CD4-positive, CD25-positive, alpha-beta regulatory T cell (primary cell): ENCODE results near the gene B4GALNT4. TPM values are rescaled to one million over a fixed set of nuclear protein-coding genes. Genes with fewer than 3 reads are reported as not detected.
"Not testable (repeated sequence)": the region's sequence is repeated elsewhere in the genome, so short reads cannot be mapped to it uniquely, and the experiment has no call there.

Experiments used
- ATAC-seq, 2 donors: fragments of 150-1000 bp; cut with Tn5 transposase; one replicate each; pipeline ENCODE4 v1.10.0; 2021; ENCODE audit warnings: low read depth in 2 of 2, moderate number of reproducible peaks in 2 of 2, moderate library complexity in 1 of 2
- DNase-seq, 3 donors: peaks; one replicate each; pipeline versions ENCODE4 v3.0.0 to v3.0.0-alpha.2; 2012 to 2022; ENCODE audit warnings: mixed read lengths in 1 of 3
- H3K27ac ChIP-seq: one replicate; pipeline ENCODE4 v1.7.0; 2013; ENCODE audit warnings: mild to moderate bottlenecking, low read length; ENCODE audit not compliant: insufficient read depth, poor library complexity, severe bottlenecking
- H3K27me3 ChIP-seq: one replicate; pipeline ENCODE4 v1.7.0; 2013; ENCODE audit warnings: low read length; ENCODE audit not compliant: control insufficient read depth, insufficient read depth
- H3K36me3 ChIP-seq: one replicate; pipeline ENCODE4 v1.7.0; 2013; ENCODE audit warnings: mild to moderate bottlenecking, low read length, moderate library complexity; ENCODE audit not compliant: control insufficient read depth, insufficient read depth
- H3K4me1 ChIP-seq: 2 replicates; pipeline ENCODE4 v1.7.0; 2013; ENCODE audit warnings: mild to moderate bottlenecking, low read length; ENCODE audit not compliant: insufficient read depth, control insufficient read depth, poor library complexity, severe bottlenecking
- H3K4me3 ChIP-seq: one replicate; pipeline ENCODE4 v1.7.0; 2013; ENCODE audit warnings: low read depth, mild to moderate bottlenecking, low read length, moderate library complexity
- H3K9me3 ChIP-seq, 2 experiments: 1 replicate in 1 of 2; 2 replicates in 1 of 2; pipeline ENCODE4 v1.7.0; 2013; ENCODE audit warnings: low read length in 2 of 2, mild to moderate bottlenecking in 1 of 2, moderate library complexity in 1 of 2; ENCODE audit not compliant: control insufficient read depth in 2 of 2
- H3K27ac Mint-ChIP-seq, 3 donors: one replicate each; pipeline ENCODE4 v1.8.0; 2020 to 2022; ENCODE audit warnings: mild to moderate bottlenecking in 3 of 3, mixed read lengths in 3 of 3, moderate library complexity in 2 of 3
- H3K27me3 Mint-ChIP-seq: one replicate; pipeline ENCODE4 v1.8.0; 2022; ENCODE audit warnings: mild to moderate bottlenecking, mixed read lengths
- H3K36me3 Mint-ChIP-seq: one replicate; pipeline ENCODE4 v1.8.0; 2020; ENCODE audit warnings: mixed read lengths
- H3K4me1 Mint-ChIP-seq, 4 donors: one replicate each; pipeline ENCODE4 v1.8.0; 2020 to 2022; ENCODE audit warnings: mixed read lengths in 4 of 4, mild to moderate bottlenecking in 1 of 4
- H3K4me3 Mint-ChIP-seq, 4 donors: one replicate each; pipeline ENCODE4 v1.8.0; 2020 to 2022; ENCODE audit warnings: mild to moderate bottlenecking in 4 of 4, mixed read lengths in 4 of 4, moderate library complexity in 3 of 4
- H3K9me3 Mint-ChIP-seq, 7 donors: one replicate each; pipeline ENCODE4 v1.8.0; 2020 to 2022; ENCODE audit warnings: mixed read lengths in 7 of 7, mild to moderate bottlenecking in 3 of 7, moderate library complexity in 2 of 7
- polyA plus RNA-seq, 4 donors: library from polyadenylated mRNA; unstranded; fragments of 300-500 nt; fragmentation: Illumina TruSeq; gene quantifications; one replicate each; pipeline ENCODE4 v1.2.3, GENCODE V29; 2021
- total RNA-seq: library from RNA; stranded (reverse); gene quantifications from one replicate; pipeline ENCODE4 v1.2.3, GENCODE V29; 2022

B4GALNT4 gene
- total and polyA plus RNA-seq, 5 donors from 2014 or later = 0.99 TPM; not detected in 4

DNA sequence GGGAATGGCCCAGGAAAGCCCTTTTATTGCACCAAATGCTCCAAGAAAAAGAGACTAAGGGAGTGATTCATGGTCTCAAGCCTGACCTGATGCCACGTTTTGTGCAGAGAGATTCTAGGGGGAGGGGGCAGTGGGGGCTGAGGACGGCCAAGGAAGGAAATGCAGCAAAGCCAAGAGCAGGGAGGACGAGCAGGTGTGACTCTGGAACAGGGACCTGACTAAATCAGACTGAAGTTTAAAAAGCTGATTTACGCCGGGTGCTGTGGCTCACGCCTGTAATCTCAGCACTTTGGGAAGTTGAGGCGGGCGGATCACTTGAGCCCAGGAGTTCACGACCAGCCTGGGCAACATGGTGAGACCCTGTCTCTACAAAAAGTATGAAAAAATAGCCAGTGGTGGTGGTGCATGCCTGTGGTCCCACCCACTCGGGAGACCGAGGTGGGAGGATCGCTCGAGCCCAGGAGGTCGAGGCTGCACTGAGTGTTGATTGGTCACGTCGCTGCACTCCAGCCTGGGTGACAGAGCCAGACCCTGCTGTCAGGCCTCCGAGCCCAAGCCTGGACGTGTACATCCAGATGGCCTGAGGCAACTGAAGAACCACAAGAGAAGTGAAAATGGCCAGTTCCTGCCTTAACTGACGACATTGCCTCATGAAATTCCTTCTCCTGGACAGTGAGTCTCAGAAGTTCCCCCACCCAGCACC is 37.8 kb upstream of the B4GALNT4 start:
- peaks cover 32% of the 10 kb centered on the region for H3K4me1 ChIP-seq
- ATAC-seq (no peak), DNase-seq (no peak)
- no peaks in the 10 kb centered on the region for H3K27me3 ChIP-seq
- no peaks in the 10 kb centered on the region for H3K36me3 ChIP-seq
- peaks cover 8 to 64% (median 27%) of the 10 kb centered on the region in 4 donors for H3K4me1 Mint-ChIP-seq
- no peaks in the 10 kb centered on the region for H3K9me3 ChIP-seq
- H3K27me3 Mint-ChIP-seq = peaks cover 9% of the 10 kb centered on the region
- H3K36me3 Mint-ChIP-seq = no peaks in the 10 kb centered on the region
- no peak overlapping the region for H3K27ac ChIP-seq
- peak overlapping the region; percentile 54 to 88 (median 66) for H3K27ac Mint-ChIP-seq
- H3K9me3 Mint-ChIP-seq = no peaks in the 10 kb centered on the region
- peak overlapping the region in 1 of 4 donors; percentile 27 for H3K4me3 Mint-ChIP-seq
- no peak overlapping the region for H3K4me3 ChIP-seq

DNA sequence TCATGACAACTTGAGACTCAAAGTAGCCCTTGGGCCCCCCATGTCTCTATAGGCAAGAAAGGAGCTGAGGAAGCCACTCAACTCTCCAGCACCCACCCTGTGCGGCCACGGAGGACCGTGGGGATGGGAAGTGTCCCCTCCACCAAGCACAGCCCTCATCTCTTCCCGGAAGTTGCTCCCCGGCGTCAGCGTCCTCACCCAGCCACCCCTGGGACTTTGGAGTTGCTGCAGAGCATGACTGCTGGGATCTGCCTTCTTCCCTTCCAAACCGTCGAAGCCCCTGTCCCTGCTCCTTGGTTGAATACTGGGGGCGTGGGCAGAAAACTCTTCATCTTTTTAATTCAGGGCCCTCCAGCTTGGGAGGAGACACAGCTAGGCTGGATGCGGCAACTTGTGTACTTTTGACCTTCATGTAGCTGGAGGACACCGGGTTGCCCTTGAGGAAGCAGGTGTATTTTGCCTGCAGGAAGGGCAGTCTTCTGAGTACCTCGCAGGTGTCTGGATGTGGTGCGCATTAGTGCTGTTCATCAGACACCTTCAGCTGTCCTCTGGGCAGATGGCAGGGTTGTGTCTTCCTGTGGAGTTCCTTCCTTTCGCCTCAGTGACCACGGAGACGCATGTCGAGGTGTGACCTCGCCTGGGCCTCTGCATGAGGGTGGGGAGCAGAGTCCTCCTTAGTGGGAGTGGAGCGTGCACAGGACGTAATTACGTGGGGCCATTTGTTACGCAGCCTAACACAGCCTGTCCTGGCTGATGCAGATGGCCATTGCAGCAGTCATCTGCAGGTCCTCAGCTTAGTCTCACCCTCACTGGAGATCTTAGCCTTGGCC is 36.4 kb upstream of the B4GALNT4 start:
- H3K4me1 Mint-ChIP-seq = peaks cover 8 to 56% (median 24%) of the 10 kb centered on the region in 4 donors
- H3K27ac ChIP-seq = no peak overlapping the region
- H3K27ac Mint-ChIP-seq = no peak overlapping the region
- peaks cover 10% of the 10 kb centered on the region for H3K27me3 Mint-ChIP-seq
- no peaks in the 10 kb centered on the region for H3K36me3 Mint-ChIP-seq
- no peaks in the 10 kb centered on the region for H3K27me3 ChIP-seq
- H3K9me3 ChIP-seq = no peaks in the 10 kb centered on the region
- DNase-seq (no peak), ATAC-seq (no peak)
- H3K4me3 ChIP-seq = no peak overlapping the region
- no peaks in the 10 kb centered on the region for H3K9me3 Mint-ChIP-seq
- no peaks in the 10 kb centered on the region for H3K36me3 ChIP-seq
- H3K4me1 ChIP-seq = peaks cover 20% of the 10 kb centered on the region
- H3K4me3 Mint-ChIP-seq = peak overlapping the region in 2 of 4 donors; percentile 33 to 58

DNA sequence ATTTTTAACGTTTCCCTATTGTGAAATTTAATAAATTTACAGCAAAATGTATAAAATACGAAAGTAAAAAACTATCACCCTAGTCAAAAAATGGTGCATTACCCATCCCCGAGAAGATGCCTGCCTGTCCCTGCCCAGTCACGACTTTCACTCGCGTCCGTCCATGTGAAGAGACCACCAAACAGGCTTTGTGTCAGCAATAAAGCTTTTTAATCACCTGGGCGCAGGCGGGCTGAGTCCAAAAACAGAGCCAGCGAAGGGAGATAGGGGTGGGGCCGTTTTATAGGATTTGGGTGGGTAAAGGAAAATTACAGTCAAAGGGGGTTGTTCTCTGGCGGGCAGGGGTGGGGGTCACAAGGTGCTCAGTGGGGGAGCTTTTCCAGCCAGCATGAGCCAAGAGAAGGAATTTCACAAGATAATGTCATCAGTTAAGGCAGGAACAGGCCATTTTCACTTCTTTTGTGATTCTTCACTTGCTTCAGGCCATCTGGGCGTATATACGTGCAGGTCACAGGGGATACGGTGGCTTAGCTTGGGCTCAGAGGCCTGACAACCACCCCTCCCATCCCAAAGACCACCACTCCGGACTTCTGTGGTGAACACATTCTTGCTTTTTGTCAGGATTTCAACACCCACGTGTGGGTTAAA is 35.6 kb upstream of the B4GALNT4 start:
- H3K4me3 Mint-ChIP-seq, H3K27ac Mint-ChIP-seq, H3K36me3 ChIP-seq, H3K27me3 ChIP-seq, H3K9me3 ChIP-seq, H3K36me3 Mint-ChIP-seq, H3K27me3 Mint-ChIP-seq, H3K4me3 ChIP-seq, ATAC-seq, DNase-seq, H3K27ac ChIP-seq, H3K9me3 Mint-ChIP-seq: not testable (repeated sequence)
- peaks cover 20% of the 10 kb centered on the region for H3K4me1 ChIP-seq
- peaks cover 8 to 51% (median 22%) of the 10 kb centered on the region in 4 donors for H3K4me1 Mint-ChIP-seq

DNA sequence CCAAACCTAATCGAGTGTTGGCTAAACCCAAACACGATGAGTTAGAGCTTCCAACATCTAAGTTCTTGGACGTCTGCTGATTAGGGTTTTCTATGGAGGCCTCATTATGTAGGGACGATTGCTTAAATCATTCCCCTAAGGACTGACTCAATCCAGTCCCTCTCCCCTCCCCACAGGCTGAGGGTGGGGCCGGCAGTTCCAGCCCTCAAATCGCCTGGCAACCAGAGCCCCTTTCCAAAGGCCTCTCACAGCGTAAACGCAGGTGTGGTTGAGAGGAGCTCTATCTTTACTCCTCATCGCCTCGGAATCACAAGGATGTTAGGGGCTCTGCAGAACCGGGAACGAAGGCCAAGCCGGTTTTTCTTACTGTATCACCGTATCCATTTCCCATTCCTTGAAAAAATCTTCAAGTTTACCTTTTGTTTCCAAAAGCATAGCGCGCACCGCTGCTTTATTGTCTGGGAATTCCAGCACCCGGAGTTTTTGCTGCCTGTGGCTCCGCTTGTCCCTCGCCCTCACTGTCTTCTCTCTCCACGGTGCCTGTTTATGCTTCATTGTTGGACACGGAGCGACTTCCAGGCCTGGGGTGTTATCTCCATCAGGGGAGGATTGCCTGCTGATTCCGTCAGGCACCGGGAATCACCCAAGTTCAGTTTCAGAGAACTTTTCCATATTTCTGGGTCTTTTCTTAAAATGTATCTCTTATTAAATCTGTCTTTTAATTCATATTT is 34.9 kb upstream of the B4GALNT4 start:
- no peaks in the 10 kb centered on the region for H3K9me3 Mint-ChIP-seq
- H3K27ac Mint-ChIP-seq = peak overlapping the region in 1 of 3 donors; percentile 20
- H3K9me3 ChIP-seq = no peaks in the 10 kb centered on the region
- H3K27ac ChIP-seq = no peak overlapping the region
- no peaks in the 10 kb centered on the region for H3K36me3 ChIP-seq
- no peak overlapping the region for H3K4me3 ChIP-seq
- ATAC-seq (no peak), DNase-seq (no peak)
- H3K27me3 ChIP-seq = no peaks in the 10 kb centered on the region
- no peak overlapping the region for H3K4me3 Mint-ChIP-seq
- peaks cover 18% of the 10 kb centered on the region for H3K4me1 ChIP-seq
- no peaks in the 10 kb centered on the region for H3K36me3 Mint-ChIP-seq
- peaks cover 3 to 45% (median 21%) of the 10 kb centered on the region in 4 donors for H3K4me1 Mint-ChIP-seq
- peaks cover 10% of the 10 kb centered on the region for H3K27me3 Mint-ChIP-seq

DNA sequence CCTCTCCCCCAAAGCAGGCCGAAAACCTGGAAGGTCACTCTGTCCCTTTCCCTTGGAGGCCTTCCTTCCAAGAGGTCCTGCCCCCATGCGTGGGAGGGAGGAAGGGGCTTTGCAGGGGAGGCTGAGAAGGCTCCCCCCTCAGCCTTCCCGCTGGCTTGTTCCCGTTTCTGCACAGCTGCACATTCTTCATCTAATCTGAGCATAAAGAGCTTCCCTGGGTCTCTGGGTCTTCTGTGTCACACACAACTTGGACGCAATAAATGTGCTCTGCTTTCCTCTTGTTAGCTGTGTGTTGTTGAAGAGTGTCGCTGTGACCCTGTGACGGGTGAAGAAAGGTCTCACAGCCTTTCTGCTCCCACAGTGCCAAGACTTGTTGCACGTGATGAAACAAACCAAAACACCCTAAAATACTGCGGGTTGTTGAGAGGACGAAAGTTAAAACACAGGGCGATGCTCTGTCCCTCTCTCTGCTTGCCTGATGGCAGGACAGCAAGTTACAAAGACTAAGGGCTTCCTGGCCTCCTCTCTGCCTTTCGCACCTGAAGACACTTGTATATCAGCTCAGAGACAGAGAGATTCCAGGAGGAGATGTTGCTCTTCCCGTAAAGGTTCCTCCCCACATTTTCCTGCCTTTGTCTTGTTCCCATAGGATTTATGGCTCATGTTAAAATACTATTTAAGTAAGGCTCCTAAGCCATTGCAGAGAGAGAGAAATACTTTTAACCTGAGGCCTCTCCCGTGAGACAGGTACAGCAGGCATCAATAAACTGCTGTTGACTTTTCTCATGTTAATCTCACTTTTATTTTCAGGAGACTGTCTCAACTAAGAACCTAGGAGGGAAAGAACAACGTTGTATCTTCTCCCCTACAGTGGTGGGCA is 33.3 kb upstream of the B4GALNT4 start:
- DNase-seq (no peak), ATAC-seq (no peak)
- Mint-ChIP-seq H3K27me3 (peaks cover 10% of the 10 kb centered on the region), H3K4me3 (no peak overlapping the region), H3K9me3 (no peaks in the 10 kb centered on the region), H3K27ac (peak overlapping the region; percentile 59 to 90 (median 64)), H3K36me3 (no peaks in the 10 kb centered on the region), H3K4me1 (peaks cover 0 to 31% (median 20%) of the 10 kb centered on the region in 4 donors)
- H3K9me3 ChIP-seq = no peaks in the 10 kb centered on the region
- H3K4me1 ChIP-seq = peaks cover 4% of the 10 kb centered on the region
- no peak overlapping the region for H3K4me3 ChIP-seq
- no peaks in the 10 kb centered on the region for H3K36me3 ChIP-seq
- H3K27ac ChIP-seq = no peak overlapping the region
- no peaks in the 10 kb centered on the region for H3K27me3 ChIP-seq

DNA sequence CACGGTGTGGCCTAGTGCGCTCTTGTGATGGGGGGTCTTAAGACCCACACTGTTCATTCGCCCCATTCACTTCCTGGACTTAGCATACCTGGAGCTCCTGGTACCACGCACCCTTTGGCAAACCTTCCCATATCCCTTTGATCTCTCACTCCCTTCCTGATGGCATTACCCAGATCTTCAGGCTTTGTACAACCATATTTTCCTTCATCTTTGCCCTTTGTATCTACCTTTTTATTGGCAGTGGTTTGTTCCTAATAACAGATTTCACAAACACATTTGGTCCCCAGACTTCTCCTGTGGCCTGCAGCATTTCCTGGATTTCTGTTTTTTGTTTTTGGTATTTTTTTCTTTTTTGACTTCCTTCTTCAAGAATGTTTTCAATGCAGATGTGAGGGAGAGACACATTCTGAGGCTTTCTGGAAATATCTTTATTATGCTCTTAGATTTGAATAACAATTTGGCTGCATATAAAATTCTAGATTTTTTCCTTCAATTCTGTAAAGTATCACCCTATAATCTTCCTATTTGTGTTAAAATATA is 32.6 kb upstream of the B4GALNT4 start:
- Mint-ChIP-seq H3K4me1 (peaks cover 0 to 27% (median 18%) of the 10 kb centered on the region in 4 donors), H3K9me3 (no peaks in the 10 kb centered on the region), H3K27me3 (peaks cover 10% of the 10 kb centered on the region), H3K4me3 (no peak overlapping the region), H3K27ac (peak overlapping the region; percentile 13 to 90 (median 59)), H3K36me3 (no peaks in the 10 kb centered on the region)
- Histone ChIP-seq H3K4me1 (no peaks in the 10 kb centered on the region), H3K27ac (no peak overlapping the region), H3K27me3 (no peaks in the 10 kb centered on the region), H3K4me3 (no peak overlapping the region), H3K9me3 (no peaks in the 10 kb centered on the region), H3K36me3 (no peaks in the 10 kb centered on the region)
- DNase-seq (no peak), ATAC-seq (no peak)
